Measurements from ENCODE around the gene CSNK1A1.

CSNK1A1 gene

GRCh38 chr5:149473441-149473840 lies 77.8 kb downstream of the CSNK1A1 start:
- H2AFZ ChIP-seq (ENCODE audit: insufficient read depth, low read length, poor library complexity), result no peak overlapping the region
- no CpG with 5 or more reads among the region's 7 CpGs for WGBS (ENCODE audit: extremely low coverage, insufficient coverage, insufficient read length)
- H3K4me3 ChIP-seq (ENCODE audit: low read depth, low read length), result no peak overlapping the region
- no peak overlapping the region for H3K18ac ChIP-seq (ENCODE audit: low read length)
- no peak overlapping the region for H3K4ac ChIP-seq (ENCODE audit: low read depth, low read length)
- no peak overlapping the region for H2BK5ac ChIP-seq (ENCODE audit: low read depth, low read length, poor library complexity)
- peaks cover 1% of the 10 kb centered on the region for H3K79me1 ChIP-seq (ENCODE audit: low read length)
- H3K79me2 ChIP-seq (ENCODE audit: control insufficient read depth, insufficient read depth, low read length, poor library complexity), result no peaks in the 10 kb centered on the region
- no peaks in the 10 kb centered on the region for H3K9me3 ChIP-seq (ENCODE audit: insufficient read depth, low read depth, low read length)
- no peak overlapping the region for H3K23ac ChIP-seq (ENCODE audit: low read length)
- H2AK5ac ChIP-seq (ENCODE audit: low read length), result no peak overlapping the region
- peak overlapping the region; percentile 73 for H2BK12ac ChIP-seq (ENCODE audit: low read length)
- no peak overlapping the region for H2BK120ac ChIP-seq (ENCODE audit: insufficient read depth, low read length, poor library complexity)
- H4K12ac ChIP-seq (ENCODE audit: low read depth, low read length), result no peak overlapping the region
- H4K91ac ChIP-seq (ENCODE audit: low read depth, low read length), result no peak overlapping the region
- no peak overlapping the region for H3K27ac ChIP-seq (ENCODE audit: low read depth, low read length)
- H4K8ac ChIP-seq (ENCODE audit: low read depth, low read length), result no peak overlapping the region
- no peak overlapping the region for H3K4me2 ChIP-seq (ENCODE audit: low read length)
- DNase-seq, result no peak
- H3K14ac ChIP-seq (ENCODE audit: low read length), result no peak overlapping the region
- no peak overlapping the region for H3K9ac ChIP-seq (ENCODE audit: low read length)
- H3K4me1 ChIP-seq (ENCODE audit: control insufficient read depth in 1 of 2, insufficient read depth in 2 of 2, low read length in 2 of 2), result peaks cover 5 to 6% of the 10 kb centered on the region in 2 experiments
- no peaks in the 10 kb centered on the region for H3K27me3 ChIP-seq (ENCODE audit: insufficient read depth, low read length)
- H3K36me3 ChIP-seq (ENCODE audit: control insufficient read depth in 1 of 2, insufficient read depth in 2 of 2, low read length in 2 of 2), result no peaks in the 10 kb centered on the region

- no peak overlapping the region for H4K91ac ChIP-seq (ENCODE audit: low read depth, low read length)
- no peak overlapping the region for H4K8ac ChIP-seq (ENCODE audit: low read depth, low read length)
- H3K4ac ChIP-seq (ENCODE audit: low read depth, low read length), result no peak overlapping the region
- DNase-seq, result no peak
- H3K9me3 ChIP-seq (ENCODE audit: insufficient read depth, low read depth, low read length), result no peaks in the 10 kb centered on the region
- H2BK120ac ChIP-seq (ENCODE audit: insufficient read depth, low read length, poor library complexity), result no peak overlapping the region
- H3K27ac ChIP-seq (ENCODE audit: low read depth, low read length), result no peak overlapping the region
- peaks cover 5 to 6% of the 10 kb centered on the region in 2 experiments for H3K4me1 ChIP-seq (ENCODE audit: control insufficient read depth in 1 of 2, insufficient read depth in 2 of 2, low read length in 2 of 2)
- H3K23ac ChIP-seq (ENCODE audit: low read length), result no peak overlapping the region
- no peak overlapping the region for H3K4me2 ChIP-seq (ENCODE audit: low read length)
- no peak overlapping the region for H2BK5ac ChIP-seq (ENCODE audit: low read depth, low read length, poor library complexity)
- WGBS (ENCODE audit: extremely low coverage, insufficient coverage, insufficient read length), result no CpG with 5 or more reads among the region's 7 CpGs
- no peaks in the 10 kb centered on the region for H3K36me3 ChIP-seq (ENCODE audit: control insufficient read depth in 1 of 2, insufficient read depth in 2 of 2, low read length in 2 of 2)
- no peak overlapping the region for H3K9ac ChIP-seq (ENCODE audit: low read length)
- H4K12ac ChIP-seq (ENCODE audit: low read depth, low read length), result no peak overlapping the region
- H2AFZ ChIP-seq (ENCODE audit: insufficient read depth, low read length, poor library complexity), result no peak overlapping the region
- H3K4me3 ChIP-seq (ENCODE audit: low read depth, low read length), result no peak overlapping the region
- H2BK12ac ChIP-seq (ENCODE audit: low read length), result no peak overlapping the region
- H3K79me2 ChIP-seq (ENCODE audit: control insufficient read depth, insufficient read depth, low read length, poor library complexity), result no peaks in the 10 kb centered on the region
- H3K18ac ChIP-seq (ENCODE audit: low read length), result no peak overlapping the region
- H3K27me3 ChIP-seq (ENCODE audit: insufficient read depth, low read length), result no peaks in the 10 kb centered on the region
- no peak overlapping the region for H3K14ac ChIP-seq (ENCODE audit: low read length)
- H3K79me1 ChIP-seq (ENCODE audit: low read length), result no peaks in the 10 kb centered on the region
- no peak overlapping the region for H2AK5ac ChIP-seq (ENCODE audit: low read length)
Measured at GRCh38 chr5:149472399-149472798, 78.8 kb downstream of the CSNK1A1 start.

- Histone ChIP-seq H4K8ac (ENCODE audit: low read depth, low read length) (no peak overlapping the region), H2BK5ac (ENCODE audit: low read depth, low read length, poor library complexity) (no peak overlapping the region), H2BK120ac (ENCODE audit: insufficient read depth, low read length, poor library complexity) (no peak overlapping the region), H3K27me3 (ENCODE audit: insufficient read depth, low read length) (no peaks in the 10 kb centered on the region), H3K36me3 (ENCODE audit: control insufficient read depth in 1 of 2, insufficient read depth in 2 of 2, low read length in 2 of 2) (no peaks in the 10 kb centered on the region), H2BK12ac (ENCODE audit: low read length) (no peak overlapping the region), H3K23ac (ENCODE audit: low read length) (no peak overlapping the region), H3K79me2 (ENCODE audit: control insufficient read depth, insufficient read depth, low read length, poor library complexity) (no peaks in the 10 kb centered on the region), H3K9me3 (ENCODE audit: insufficient read depth, low read depth, low read length) (no peaks in the 10 kb centered on the region), H3K79me1 (ENCODE audit: low read length) (no peaks in the 10 kb centered on the region), H4K91ac (ENCODE audit: low read depth, low read length) (peak overlapping the region; percentile 37), H3K4ac (ENCODE audit: low read depth, low read length) (no peak overlapping the region), H2AK5ac (ENCODE audit: low read length) (no peak overlapping the region), H2AFZ (ENCODE audit: insufficient read depth, low read length, poor library complexity) (peak overlapping the region; percentile 59), H3K18ac (ENCODE audit: low read length) (peak overlapping the region; percentile 39), H4K12ac (ENCODE audit: low read depth, low read length) (no peak overlapping the region), H3K4me3 (ENCODE audit: low read depth, low read length) (no peak overlapping the region), H3K9ac (ENCODE audit: low read length) (no peak overlapping the region), H3K4me2 (ENCODE audit: low read length) (no peak overlapping the region), H3K14ac (ENCODE audit: low read length) (no peak overlapping the region), H3K4me1 (ENCODE audit: control insufficient read depth in 1 of 2, insufficient read depth in 2 of 2, low read length in 2 of 2) (peaks cover 5 to 6% of the 10 kb centered on the region in 2 experiments), H3K27ac (ENCODE audit: low read depth, low read length) (no peak overlapping the region)
- no peak for DNase-seq
- WGBS (ENCODE audit: extremely low coverage, insufficient coverage, insufficient read length), result no CpG with 5 or more reads among the region's 15 CpGs
Measured at GRCh38 chr5:149471406-149472183, 79.6 kb downstream of the CSNK1A1 start.

GRCh38 chr5:149470942-149471341 lies 80.3 kb downstream of the CSNK1A1 start:
- Histone ChIP-seq H3K18ac (ENCODE audit: low read length) (no peak overlapping the region), H2AFZ (ENCODE audit: insufficient read depth, low read length, poor library complexity) (no peak overlapping the region), H3K4me1 (ENCODE audit: control insufficient read depth in 1 of 2, insufficient read depth in 2 of 2, low read length in 2 of 2) (peaks cover 5 to 10% of the 10 kb centered on the region in 2 experiments), H2BK12ac (ENCODE audit: low read length) (no peak overlapping the region), H3K4me3 (ENCODE audit: low read depth, low read length) (no peak overlapping the region), H4K91ac (ENCODE audit: low read depth, low read length) (peak overlapping the region; percentile 37), H3K9ac (ENCODE audit: low read length) (no peak overlapping the region), H3K4ac (ENCODE audit: low read depth, low read length) (no peak overlapping the region), H3K27me3 (ENCODE audit: insufficient read depth, low read length) (no peaks in the 10 kb centered on the region), H3K79me2 (ENCODE audit: control insufficient read depth, insufficient read depth, low read length, poor library complexity) (no peaks in the 10 kb centered on the region), H3K14ac (ENCODE audit: low read length) (no peak overlapping the region), H2BK120ac (ENCODE audit: insufficient read depth, low read length, poor library complexity) (no peak overlapping the region), H3K23ac (ENCODE audit: low read length) (no peak overlapping the region), H2AK5ac (ENCODE audit: low read length) (no peak overlapping the region), H3K27ac (ENCODE audit: low read depth, low read length) (no peak overlapping the region), H4K12ac (ENCODE audit: low read depth, low read length) (no peak overlapping the region), H4K8ac (ENCODE audit: low read depth, low read length) (no peak overlapping the region), H2BK5ac (ENCODE audit: low read depth, low read length, poor library complexity) (no peak overlapping the region), H3K4me2 (ENCODE audit: low read length) (no peak overlapping the region), H3K36me3 (ENCODE audit: control insufficient read depth in 1 of 2, insufficient read depth in 2 of 2, low read length in 2 of 2) (no peaks in the 10 kb centered on the region), H3K9me3 (ENCODE audit: insufficient read depth, low read depth, low read length) (peaks cover 1% of the 10 kb centered on the region), H3K79me1 (ENCODE audit: low read length) (no peaks in the 10 kb centered on the region)
- DNase-seq, result no peak
- no CpG with 5 or more reads among the region's 6 CpGs for WGBS (ENCODE audit: extremely low coverage, insufficient coverage, insufficient read length)
